GM23338 (cell line): ENCODE results near the gene TSPO2. TPM values are rescaled to one million over a fixed set of nuclear protein-coding genes. Genes with fewer than 3 reads are reported as not detected.

Source experiments
- ATAC-seq: fragments of 200-7000 bp; cut with Tn5 transposase; 3 replicates; pipeline ENCODE4 v1.9.1; 2020
- DNase-seq: peaks from one replicate; pipeline ENCODE4 v3.0.0-alpha.2; 2015; ENCODE audit warnings: low spot score
- H2AFZ ChIP-seq: fragments of 200-600 bp; sonication (generic); 2 replicates; pipeline ENCODE4 v1.8.0; 2016; ENCODE audit warnings: antibody characterized with exemption, mild to moderate bottlenecking, moderate library complexity
- H3F3A ChIP-seq: fragments of 200-600 bp; sonication (generic); replicated peaks from 2 replicates; pipeline ENCODE4 v1.8.0; 2017; ENCODE audit warnings: antibody characterized with exemption, mixed run types, low read depth
- H3K27ac ChIP-seq: fragments of 200-600 bp; sonication (generic); 2 replicates; pipeline ENCODE4 v1.6.1; 2016; ENCODE audit warnings: low read depth
- H3K27me3 ChIP-seq: fragments of 200-600 bp; sonication (generic); 2 replicates; pipeline ENCODE4 v1.8.0; 2016; ENCODE audit warnings: mild to moderate bottlenecking, mixed run types, moderate library complexity; ENCODE audit not compliant: insufficient read depth
- H3K36me3 ChIP-seq: fragments of 200-600 bp; sonication (generic); 2 replicates; pipeline ENCODE4 v1.8.0; 2016; ENCODE audit warnings: mild to moderate bottlenecking; ENCODE audit not compliant: insufficient read depth
- H3K4me1 ChIP-seq: fragments of 200-600 bp; sonication (generic); 2 replicates; pipeline ENCODE4 v1.8.0; 2016; ENCODE audit warnings: mild to moderate bottlenecking, moderate library complexity; ENCODE audit not compliant: insufficient read depth
- H3K4me2 ChIP-seq: fragments of 200-600 bp; sonication (generic); 2 replicates; pipeline ENCODE4 v1.7.1; 2017; ENCODE audit warnings: mixed run types
- H3K4me3 ChIP-seq: fragments of 200-600 bp; sonication (generic); 2 replicates; pipeline ENCODE4 v1.6.1; 2016; ENCODE audit warnings: mixed run types
- H3K79me2 ChIP-seq: fragments of 200-600 bp; sonication (generic); replicated peaks from 2 replicates; pipeline ENCODE4 v1.8.0; 2017; ENCODE audit warnings: mild to moderate bottlenecking; ENCODE audit not compliant: insufficient read depth
- H3K9me2 ChIP-seq: fragments of 200-600 bp; sonication (generic); 2 replicates; pipeline ENCODE4 v1.8.0; 2017; ENCODE audit not compliant: insufficient read depth
- H4K20me1 ChIP-seq: fragments of 200-600 bp; sonication (generic); replicated peaks from 2 replicates; pipeline ENCODE4 v1.8.0; 2017; ENCODE audit warnings: mild to moderate bottlenecking; ENCODE audit not compliant: insufficient read depth
- H3K27ac Mint-ChIP-seq: 2 replicates; pipeline ENCODE4 v1.8.0; 2020; ENCODE audit warnings: inconsistent platforms, mild to moderate bottlenecking, moderate library complexity, mixed read lengths
- H3K27me3 Mint-ChIP-seq: 3 replicates; pipeline ENCODE4 v1.8.0; 2022; ENCODE audit warnings: low read depth, mild to moderate bottlenecking, moderate library complexity, mixed read lengths, inconsistent platforms; ENCODE audit not compliant: insufficient read depth, poor library complexity
- H3K36me3 Mint-ChIP-seq: 3 replicates; pipeline ENCODE4 v1.8.0; 2021; ENCODE audit warnings: low read depth, mild to moderate bottlenecking, inconsistent platforms, moderate library complexity, mixed read lengths
- H3K4me1 Mint-ChIP-seq: 3 replicates; pipeline ENCODE4 v1.8.0; 2020; ENCODE audit warnings: mild to moderate bottlenecking, inconsistent platforms, mixed read lengths
- H3K4me3 Mint-ChIP-seq: 3 replicates; pipeline ENCODE4 v1.8.0; 2021; ENCODE audit warnings: moderate library complexity, mild to moderate bottlenecking, inconsistent platforms, mixed read lengths
- H3K9me3 Mint-ChIP-seq: 3 replicates; pipeline ENCODE4 v1.8.0; 2020; ENCODE audit warnings: moderate library complexity, mild to moderate bottlenecking, inconsistent platforms, mixed read lengths
- CREB1 ChIP-seq: fragments of 250-450 bp; sonication (Bioruptor Pico); IDR thresholded peaks from 2 replicates; pipeline ENCODE4 v1.5.0; 2020; ENCODE audit warnings: low read depth, mild to moderate bottlenecking, moderate library complexity
- CTCF ChIP-seq, 2 experiments: fragments of 200-600 bp in 1 of 2; sonication (generic) in 1 of 2; conservative IDR thresholded peaks; 2 replicates each; pipeline versions ENCODE4 v1.5.1 to v1.6.1; 2016 to 2017; ENCODE audit warnings: antibody characterized with exemption in 2 of 2, low read depth in 2 of 2, mild to moderate bottlenecking in 2 of 2, moderate library complexity in 1 of 2
- EZH2phosphoT487 ChIP-seq: fragments of 200-600 bp; sonication (generic); IDR thresholded peaks from one replicate; pipeline ENCODE4 v1.8.1; 2018; ENCODE audit warnings: antibody characterized with exemption; ENCODE audit not compliant: unreplicated experiment
- JUNB ChIP-seq: IDR thresholded peaks from one replicate; pipeline ENCODE4 v1.6.1; 2016; ENCODE audit warnings: antibody characterized with exemption; ENCODE audit not compliant: unreplicated experiment
- POLR2AphosphoS5 ChIP-seq: IDR thresholded peaks from 2 replicates; pipeline ENCODE4 v1.6.1; 2016; ENCODE audit warnings: antibody characterized with exemption, low read depth
- REST ChIP-seq: IDR thresholded peaks from one replicate; pipeline ENCODE4 v1.6.1; 2018; ENCODE audit warnings: antibody characterized with exemption; ENCODE audit not compliant: unreplicated experiment
- ZNF114 ChIP-seq: fragments of 250-450 bp; sonication (Bioruptor Pico); IDR thresholded peaks from 2 replicates; pipeline ENCODE4 v1.5.0; 2020; ENCODE audit warnings: mild to moderate bottlenecking, moderate library complexity
- ZNF331 ChIP-seq: fragments of 250-450 bp; sonication (Bioruptor Pico); IDR thresholded peaks from 2 replicates; pipeline ENCODE4 v1.5.0; 2020; ENCODE audit warnings: low read depth, mild to moderate bottlenecking, moderate library complexity
- ZNF462 ChIP-seq: fragments of 250-450 bp; sonication (Bioruptor Pico); IDR thresholded peaks from 2 replicates; pipeline ENCODE4 v1.5.0; 2020; ENCODE audit warnings: mild to moderate bottlenecking, moderate library complexity
- polyA plus RNA-seq: library from polyadenylated mRNA; unstranded; fragments of >200 nt; fragmentation: Nextera tagmentation; extraction: Ambion mirVana; gene quantifications from 2 replicates; pipeline ENCODE4 v1.2.1, GENCODE V29; 2016
- total RNA-seq: library from RNA; depleted of rRNA; stranded (reverse); fragments of >200 nt; shearing (Covaris generic); gene quantifications from 2 replicates; pipeline ENCODE4 v1.2.3, GENCODE V29; 2014

TSPO2 gene
- total and polyA plus RNA-seq, 2 experiments from 2014 or later, result 0.31 TPM; not detected in 1

- TF ChIP-seq ZNF462 (CRISPR knock-in tag), result no peak
- no peak for TF ChIP-seq ZNF114 (CRISPR knock-in tag)
- no peak for TF ChIP-seq ZNF331 (CRISPR knock-in tag)
- TF ChIP-seq CREB1 (CRISPR knock-in tag), result no peak
- no peak for TF ChIP-seq POLR2AphosphoS5
Measured at GRCh38 chr6:41040940-41041536, 1.2 kb upstream of the TSPO2 start (continued).

- Histone ChIP-seq H4K20me1 (no peaks in the 10 kb centered on the region), H3K4me3 (no peak overlapping the region), H3K27ac (no peak overlapping the region), H3K27me3 (no peaks in the 10 kb centered on the region), H3K79me2 (no peaks in the 10 kb centered on the region), H3K9me2 (no peaks in the 10 kb centered on the region), H3K4me2 (no peak overlapping the region), H3K4me1 (no peaks in the 10 kb centered on the region; the same call in 1 of the 2 replicates), H3F3A (no peaks in the 10 kb centered on the region), H2AFZ (no peak overlapping the region), H3K36me3 (no peaks in the 10 kb centered on the region; the same call in 1 of the 2 replicates)
- Mint-ChIP-seq H3K27ac (no peak overlapping the region), H3K36me3 (no peaks in the 10 kb centered on the region), H3K27me3 (peaks cover 7% of the 10 kb centered on the region), H3K4me3 (no peak overlapping the region), H3K9me3 (no peaks in the 10 kb centered on the region), H3K4me1 (peaks cover 10% of the 10 kb centered on the region)
- ATAC-seq (no peak), DNase-seq (no peak)
- no peak for TF ChIP-seq CTCF (conservative IDR thresholded peaks at IDR 0.05; ENCODE audit: low read depth in 2 of 2)
- TF ChIP-seq REST, result no peak
- no peak for TF ChIP-seq JUNB
- TF ChIP-seq EZH2phosphoT487, result no peak
- TF ChIP-seq POLR2AphosphoS5, result no peak
Measured at GRCh38 chr6:41043151-41043550, 884 bp downstream of the TSPO2 start.
